ENCODE data around the gene ERC2. TPM values are rescaled to one million over a fixed set of nuclear protein-coding genes. Genes with fewer than 3 reads are reported as not detected.

Gene ERC2
- polyA plus RNA-seq, 1 experiment: 0.07 TPM

- Histone ChIP-seq H3K4me3 (ENCODE audit: low read depth, low read length) (no peak overlapping the region), H3K27me3 (ENCODE audit: control insufficient read depth, insufficient read depth, low read length) (peaks cover 2% of the 10 kb centered on the region), H3K36me3 (ENCODE audit: control insufficient read depth, insufficient read depth, low read length) (no peaks in the 10 kb centered on the region)
- ChIA-PET POLR2A (no interaction called here), CTCF (interaction anchor here (1.2 kb wide), 1 partner anchor 14 kb away, joined by 3 read pairs; no protein-coding TSS in a partner anchor)
- DNase-seq (ENCODE audit: low read depth): no peak
- TF ChIP-seq CTCF (IDR thresholded peaks at IDR 0.05; ENCODE audit: insufficient read depth, low read depth, low read length): no peak
These were observed 687.4 kb downstream of the ERC2 start for GRCh38 chr3:55780913-55781312.

- Histone ChIP-seq H3K36me3 (ENCODE audit: control insufficient read depth, insufficient read depth, low read length) (no peaks in the 10 kb centered on the region), H3K27me3 (ENCODE audit: control insufficient read depth, insufficient read depth, low read length) (peaks cover 2% of the 10 kb centered on the region), H3K4me3 (ENCODE audit: low read depth, low read length) (no peak overlapping the region)
- no peak for DNase-seq (ENCODE audit: low read depth)
- ChIA-PET CTCF (interaction anchor here (0.7 kb wide), 1 partner anchor 234 kb away, joined by 4 read pairs; no protein-coding TSS in a partner anchor), POLR2A (no interaction called here)
- TF ChIP-seq CTCF (IDR thresholded peaks at IDR 0.05; ENCODE audit: insufficient read depth, low read depth, low read length): no peak
These were observed 688.7 kb downstream of the ERC2 start for GRCh38 chr3:55779543-55779942.

- DNase-seq (ENCODE audit: low read depth): no peak
- Histone ChIP-seq H3K27me3 (ENCODE audit: control insufficient read depth, insufficient read depth, low read length) (no peaks in the 10 kb centered on the region; the same call in 1 of the 2 replicates), H3K36me3 (ENCODE audit: control insufficient read depth, insufficient read depth, low read length) (no peaks in the 10 kb centered on the region), H3K4me3 (ENCODE audit: low read depth, low read length) (no peak overlapping the region)
- ChIA-PET CTCF (interaction anchor here (0.6 kb wide), 1 partner anchor 935 kb away, joined by 3 read pairs; no protein-coding TSS in a partner anchor), POLR2A (no interaction called here)
- no peak for TF ChIP-seq CTCF (IDR thresholded peaks at IDR 0.05; ENCODE audit: insufficient read depth, low read depth, low read length)
These were observed 692.7 kb downstream of the ERC2 start for GRCh38 chr3:55775366-55776154.

GRCh38 chr3:55774856-55775255 lies 693.4 kb downstream of the ERC2 start:
- CTCF ChIA-PET: no interaction called here
- DNase-seq (ENCODE audit: low read depth): no peak
- Histone ChIP-seq H3K27me3 (ENCODE audit: control insufficient read depth, insufficient read depth, low read length) (no peaks in the 10 kb centered on the region; the same call in 1 of the 2 replicates), H3K4me3 (ENCODE audit: low read depth, low read length) (no peak overlapping the region), H3K36me3 (ENCODE audit: control insufficient read depth, insufficient read depth, low read length) (no peaks in the 10 kb centered on the region)
- POLR2A ChIA-PET: no interaction called here
- no peak for TF ChIP-seq CTCF (IDR thresholded peaks at IDR 0.05; ENCODE audit: insufficient read depth, low read depth, low read length)

- Histone ChIP-seq H3K4me3 (ENCODE audit: low read depth, low read length) (no peak overlapping the region), H3K27me3 (ENCODE audit: control insufficient read depth, insufficient read depth, low read length) (peaks cover 2% of the 10 kb centered on the region; the same call in 1 of the 2 replicates), H3K36me3 (ENCODE audit: control insufficient read depth, insufficient read depth, low read length) (no peaks in the 10 kb centered on the region)
- POLR2A ChIA-PET: no interaction called here
- TF ChIP-seq CTCF (IDR thresholded peaks at IDR 0.05; ENCODE audit: insufficient read depth, low read depth, low read length): no peak
- CTCF ChIA-PET: interaction anchor here (0.6 kb wide), 1 partner anchor 285 kb away, joined by 3 read pairs; no protein-coding TSS in a partner anchor
- DNase-seq (ENCODE audit: low read depth): no peak
These were observed 696.8 kb downstream of the ERC2 start for GRCh38 chr3:55771503-55771902.
